Activated CD4-positive, CD25-positive, alpha-beta regulatory T cell (primary cell): ENCODE measurements around the gene EPB41L5.
"Not testable (repeated sequence)": the region's sequence is repeated elsewhere in the genome, so short reads cannot be mapped to it uniquely, and the experiment has no call there.

Experiments used
- DNase-seq, 4 experiments: peaks; one replicate each; lab custom pipeline; 2025; lab: John Stamatoyannopoulos, UW

Gene EPB41L5

GRCh38 chr2:120029672-120030640 is 17.1 kb downstream of the EPB41L5 start:
- no peak for DNase-seq

GRCh38 chr2:120032297-120032696 is 19.4 kb downstream of the EPB41L5 start:
- DNase-seq, result no peak

DNA sequence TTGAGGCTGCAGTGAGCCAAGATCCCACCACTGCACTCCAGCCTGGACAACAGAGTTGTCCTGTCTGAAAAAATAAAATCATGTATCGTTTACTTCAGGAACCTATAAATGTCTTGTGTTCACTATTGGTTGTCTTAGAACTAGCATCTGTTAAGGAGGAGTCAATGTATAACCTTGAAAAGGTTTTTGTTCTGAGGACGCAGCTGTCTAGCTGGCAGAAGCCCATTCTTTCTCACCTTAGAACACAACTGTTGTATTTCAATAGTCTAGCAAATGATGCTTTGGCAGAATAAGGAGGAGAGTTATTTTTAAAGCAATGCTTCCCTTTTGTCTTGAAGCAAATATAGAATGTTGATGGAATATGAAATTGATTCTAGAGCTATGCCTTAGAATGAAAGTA is 21.1 kb downstream of the EPB41L5 start:
- DNase-seq, result no peak

- DNase-seq, result no peak
Observed at GRCh38 chr2:120034621-120035020, 21.7 kb downstream of the EPB41L5 start.

GRCh38 chr2:120036145-120036544 is 23.3 kb downstream of the EPB41L5 start:
- no peak for DNase-seq

GRCh38 chr2:120037995-120038541 is 25.2 kb downstream of the EPB41L5 start:
- no peak for DNase-seq

- no peak for DNase-seq
Observed at GRCh38 chr2:120042359-120042758, 29.5 kb downstream of the EPB41L5 start.

GRCh38 chr2:120044336-120044735 is 31.5 kb downstream of the EPB41L5 start:
- no peak for DNase-seq

- DNase-seq, result not testable (repeated sequence)
Observed at GRCh38 chr2:120045775-120046174, 32.9 kb downstream of the EPB41L5 start.

- not testable (repeated sequence) for DNase-seq
Observed at GRCh38 chr2:120046252-120046651, 33.4 kb downstream of the EPB41L5 start.

- DNase-seq, result no peak
Observed at GRCh38 chr2:120052597-120052996, 39.7 kb downstream of the EPB41L5 start.

- DNase-seq, result no peak
Observed at GRCh38 chr2:120053891-120054290, 41.0 kb downstream of the EPB41L5 start.

DNA sequence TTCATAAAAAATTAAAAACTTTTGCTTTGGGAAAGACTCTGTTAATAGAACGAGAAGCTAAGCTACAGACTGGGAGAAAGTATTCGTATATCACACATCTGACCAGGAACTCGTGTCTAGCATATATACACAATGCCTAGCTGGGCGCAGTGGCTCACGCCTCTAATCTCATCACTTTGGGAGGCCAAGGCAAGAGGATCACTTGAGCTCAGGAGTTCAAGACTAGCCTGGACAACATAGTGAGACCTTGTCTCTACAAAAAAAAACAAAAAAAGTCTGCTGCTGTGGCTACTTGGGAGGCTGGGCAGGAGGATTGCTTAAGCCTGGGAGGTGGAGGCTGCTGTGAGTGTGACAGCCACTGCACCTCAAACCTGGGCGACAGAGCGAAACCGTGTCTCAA is 46.6 kb downstream of the EPB41L5 start:
- no peak for DNase-seq

DNA sequence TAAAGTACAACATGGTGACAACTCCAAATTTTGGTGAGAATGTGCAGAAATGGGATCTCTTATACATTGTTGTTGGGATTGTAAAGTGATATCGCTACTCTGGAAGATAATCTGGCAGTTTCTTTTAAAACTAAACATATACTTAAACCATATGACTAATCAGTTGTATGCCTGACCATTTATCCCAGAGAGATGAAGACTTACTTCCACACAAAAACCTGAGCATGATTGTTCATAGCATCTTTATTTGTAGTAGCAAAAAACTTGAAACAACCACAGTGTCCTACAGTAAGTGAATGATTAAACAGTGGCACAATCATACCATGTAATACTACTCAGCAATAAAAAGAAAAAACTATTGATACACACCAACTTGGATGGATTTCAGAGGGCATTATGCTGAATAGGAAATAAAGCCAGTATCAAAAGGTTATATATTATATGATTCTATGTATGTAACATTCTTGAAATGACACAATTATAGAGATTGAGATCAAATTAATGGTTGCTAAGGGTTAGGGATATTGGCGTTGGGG is 47.3 kb downstream of the EPB41L5 start:
- DNase-seq, result no peak

DNA sequence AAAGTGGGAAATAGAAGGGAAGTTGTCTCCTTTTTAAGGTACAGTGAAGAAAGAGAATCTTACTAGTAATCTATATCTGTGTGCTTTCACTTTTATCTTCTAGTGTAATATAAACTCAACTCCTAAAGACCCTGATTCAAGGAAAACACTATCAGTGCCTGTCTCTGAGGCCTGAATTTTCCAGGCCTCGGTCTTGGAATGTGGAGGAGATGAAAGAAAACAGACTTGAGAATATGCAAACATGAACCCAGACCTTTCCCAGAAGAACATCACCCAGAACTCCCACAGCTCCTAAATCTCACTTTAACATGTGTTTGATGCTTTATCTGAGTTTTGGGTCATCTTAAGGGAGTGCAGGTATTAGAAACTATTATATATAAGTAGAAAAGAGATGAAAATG is 51.8 kb downstream of the EPB41L5 start:
- DNase-seq, result no peak

GRCh38 chr2:120066800-120067547 is 54.1 kb downstream of the EPB41L5 start:
- no peak for DNase-seq

DNA sequence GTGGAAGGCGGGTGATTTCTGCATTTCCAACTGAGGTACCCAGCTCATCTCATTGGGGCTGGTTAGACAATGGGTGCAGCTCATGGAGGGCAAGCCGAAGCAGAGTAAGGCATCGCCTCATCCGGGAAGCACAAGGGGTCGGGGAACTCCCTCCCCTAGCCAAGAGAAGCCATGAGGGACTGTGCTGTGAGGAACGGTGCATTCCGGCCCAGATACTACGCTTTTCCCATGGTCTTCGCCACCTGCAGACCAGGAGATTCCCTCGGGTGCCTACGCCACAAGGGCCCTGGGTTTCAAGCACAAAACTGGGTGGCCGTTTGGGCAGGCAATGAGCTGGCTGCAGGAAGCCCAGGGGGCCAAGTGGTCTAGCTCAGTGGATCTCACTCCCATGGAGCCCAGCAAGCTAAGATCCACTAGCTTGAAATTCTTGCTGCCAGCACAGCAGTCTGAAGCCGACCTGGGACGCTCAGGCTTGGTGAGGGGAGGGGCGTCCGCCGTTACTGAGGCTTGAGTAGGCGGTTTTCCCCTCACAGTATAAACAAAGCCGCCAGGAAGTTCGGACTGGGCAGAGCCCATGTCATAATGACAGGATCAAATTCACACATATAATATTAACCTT is 55.3 kb downstream of the EPB41L5 start:
- not testable (repeated sequence) for DNase-seq

DNA sequence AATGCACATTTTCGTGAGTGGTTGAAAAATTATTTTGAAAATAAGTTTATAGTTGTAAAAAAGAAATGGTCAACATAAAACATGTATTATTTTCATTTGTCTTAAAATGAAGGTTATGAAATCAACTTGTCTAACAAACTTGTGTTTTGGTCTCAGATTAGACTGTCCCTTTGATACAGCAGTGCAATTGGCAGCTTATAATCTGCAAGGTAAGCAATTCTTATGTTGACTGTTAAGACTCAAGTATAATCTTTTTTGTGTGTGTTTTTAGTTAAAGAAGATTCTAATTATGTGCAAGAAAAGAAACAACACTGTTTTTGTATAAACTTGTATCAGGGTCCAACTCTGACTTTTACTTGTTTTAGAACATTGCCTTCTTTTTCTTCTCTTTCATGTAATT is 62.7 kb downstream of the EPB41L5 start:
- DNase-seq, result no peak

DNA sequence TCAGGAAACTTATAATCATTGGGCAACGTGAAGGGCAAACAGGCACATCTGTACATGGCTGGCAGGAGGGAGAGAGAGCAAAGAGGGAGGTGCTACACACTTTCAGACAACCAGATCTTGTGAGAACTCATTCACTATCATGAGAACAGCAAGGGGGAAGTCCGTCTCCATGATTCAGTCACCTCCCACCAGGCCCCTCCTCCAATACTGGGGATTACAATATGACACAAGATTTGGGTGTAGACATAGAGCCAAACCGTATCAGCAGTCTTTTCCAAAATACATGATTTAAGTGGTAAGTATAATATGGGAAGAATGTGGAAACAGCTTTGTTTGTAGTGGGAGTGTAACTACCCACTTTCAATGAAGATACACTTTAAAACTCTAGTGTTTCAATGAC is 65.0 kb downstream of the EPB41L5 start:
- no peak for DNase-seq

DNA sequence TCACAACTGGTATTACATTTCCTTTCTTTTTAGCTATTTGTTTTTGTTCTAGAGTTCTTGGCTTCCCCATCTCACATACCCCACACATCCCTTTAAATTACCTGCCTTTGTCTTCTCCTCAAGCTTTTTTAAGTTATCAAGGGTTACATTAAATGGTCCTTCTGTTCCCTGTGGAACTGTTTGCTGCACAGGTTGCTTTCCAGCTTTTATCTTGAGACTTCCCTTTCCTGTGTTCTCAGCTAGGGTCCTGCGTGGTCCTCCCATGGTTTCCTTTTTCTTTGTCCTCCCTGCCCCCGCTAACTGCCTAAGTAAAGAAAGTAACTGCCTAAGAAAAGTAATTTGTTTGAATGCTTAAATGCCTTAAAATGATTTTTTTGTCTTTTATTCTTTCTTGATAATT is 66.8 kb downstream of the EPB41L5 start:
- DNase-seq, result no peak

- no peak for DNase-seq
Observed at GRCh38 chr2:120091436-120091835, 78.6 kb downstream of the EPB41L5 start.

DNA sequence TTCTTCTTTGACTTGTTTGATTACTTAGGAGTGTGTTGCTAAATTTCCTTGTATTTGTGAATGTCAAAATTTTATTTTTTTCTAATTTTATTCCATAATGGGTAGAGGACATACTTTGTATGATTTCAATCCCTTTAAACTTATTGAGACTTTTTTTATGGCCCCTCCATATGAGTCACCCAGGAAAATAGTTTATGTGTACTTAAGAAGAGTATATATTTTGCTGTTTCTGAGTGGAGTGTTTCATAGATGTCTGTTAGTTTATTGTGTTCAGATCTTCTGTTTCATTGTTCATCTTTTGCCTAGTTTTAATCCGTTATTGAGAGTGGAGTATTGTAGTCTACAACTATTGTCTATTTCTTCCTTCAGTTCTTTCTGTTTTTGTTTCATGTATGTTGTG is 81.9 kb downstream of the EPB41L5 start:
- no peak for DNase-seq
